Skeletal muscle cell (primary cell): ENCODE data around the gene F2RL3.

Experiments
- DNase-seq: peaks from one replicate; pipeline ENCODE4 v3.0.0-alpha.2; 2010; ENCODE audit warnings: low read depth
- H3K4me3 ChIP-seq: 2 replicates; pipeline ENCODE4 v1.5.1; 2011; ENCODE audit warnings: low read depth, mild to moderate bottlenecking, control low read depth, low read length, moderate library complexity

Gene F2RL3

DNA sequence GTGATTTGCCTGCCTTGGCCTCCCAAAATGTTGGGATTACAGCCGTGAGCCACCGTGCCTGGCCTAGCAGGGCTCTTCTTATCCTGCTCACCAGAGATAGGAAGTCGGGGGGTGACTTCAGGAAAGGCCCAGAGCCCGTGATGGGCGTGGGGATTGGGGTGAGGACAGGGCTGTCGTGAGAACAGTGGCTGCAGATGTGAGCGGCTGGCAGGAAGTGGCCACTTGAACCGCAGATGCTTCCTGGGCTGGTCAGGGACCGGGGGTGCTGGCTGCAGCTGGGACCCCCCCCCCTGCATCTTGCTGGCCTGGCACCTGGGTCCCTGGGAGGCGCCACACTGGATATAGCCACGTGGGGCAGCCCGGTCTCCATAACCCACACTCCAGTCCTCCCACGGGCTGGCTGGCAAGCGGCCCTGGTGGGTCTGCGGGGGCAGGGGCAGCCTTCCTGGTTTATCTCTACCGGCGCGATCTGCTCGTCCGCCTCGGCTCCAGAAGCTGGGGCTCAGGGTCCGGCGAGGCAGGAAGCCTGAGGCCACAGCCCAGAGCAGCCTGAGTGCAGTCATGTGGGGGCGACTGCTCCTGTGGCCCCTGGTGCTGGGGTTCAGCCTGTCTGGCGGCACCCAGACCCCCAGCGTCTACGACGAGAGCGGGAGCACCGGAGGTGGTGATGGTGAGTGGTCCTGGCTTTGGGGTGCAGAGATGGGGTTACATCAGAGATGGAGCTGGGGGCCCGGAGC is at the start of gene F2RL3:
Gene F2RL3 (plus strand): TSS at position 371 of the 737 bp plus-strand sequence. CDS start 191 bp downstream, at position 562.
- no peak within 1 kb of the TSS for H3K4me3 ChIP-seq
- no peak for DNase-seq

DNA sequence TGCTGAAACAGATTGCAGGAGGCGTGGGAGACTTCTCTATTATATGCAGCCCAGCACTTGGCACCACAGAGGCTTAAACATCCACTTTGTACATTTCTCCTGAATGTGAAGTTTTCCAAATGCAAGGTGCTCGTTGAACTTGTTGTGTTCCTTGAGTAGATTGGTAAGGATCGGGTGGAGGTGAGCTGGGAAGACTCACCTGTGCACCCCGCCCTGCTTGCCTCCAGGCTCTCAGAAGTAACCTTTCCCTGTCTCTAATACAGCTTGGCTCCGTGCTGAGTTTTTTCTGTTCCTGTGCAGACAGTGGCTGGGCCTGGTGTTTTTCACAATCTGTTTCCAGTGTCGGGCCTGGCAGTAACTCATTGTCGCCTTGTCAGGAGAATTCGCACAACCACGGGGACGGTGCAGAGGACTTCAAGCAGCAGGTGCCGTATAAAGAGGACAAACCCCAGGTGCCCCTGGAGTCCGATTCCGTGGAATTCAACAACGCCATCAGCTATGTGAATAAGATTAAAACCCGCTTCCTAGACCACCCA is 47.3 kb upstream of the F2RL3 start:
- DNase-seq, result no peak
- H3K4me3 ChIP-seq, result no peak overlapping the region

DNA sequence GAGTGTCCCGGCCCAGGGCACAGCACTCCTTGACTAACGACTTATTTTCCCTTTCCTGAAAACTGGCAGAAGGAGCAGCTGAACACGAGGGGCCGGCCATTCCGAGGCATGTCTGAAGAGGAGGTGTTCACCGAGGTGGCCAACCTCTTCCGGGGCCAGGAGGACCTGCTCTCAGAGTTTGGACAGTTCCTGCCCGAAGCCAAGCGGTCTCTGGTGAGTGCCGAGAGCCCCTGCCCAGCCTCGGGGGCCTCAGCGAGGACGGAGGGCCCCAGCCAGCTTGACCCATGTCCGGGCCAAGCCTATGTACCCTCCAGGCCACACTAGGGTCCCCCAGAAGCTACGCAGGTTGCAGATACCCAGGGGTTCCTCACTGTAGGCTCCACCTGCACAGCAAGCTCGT is 41.9 kb upstream of the F2RL3 start:
- no peak for DNase-seq
- H3K4me3 ChIP-seq, result no peak overlapping the region

DNA sequence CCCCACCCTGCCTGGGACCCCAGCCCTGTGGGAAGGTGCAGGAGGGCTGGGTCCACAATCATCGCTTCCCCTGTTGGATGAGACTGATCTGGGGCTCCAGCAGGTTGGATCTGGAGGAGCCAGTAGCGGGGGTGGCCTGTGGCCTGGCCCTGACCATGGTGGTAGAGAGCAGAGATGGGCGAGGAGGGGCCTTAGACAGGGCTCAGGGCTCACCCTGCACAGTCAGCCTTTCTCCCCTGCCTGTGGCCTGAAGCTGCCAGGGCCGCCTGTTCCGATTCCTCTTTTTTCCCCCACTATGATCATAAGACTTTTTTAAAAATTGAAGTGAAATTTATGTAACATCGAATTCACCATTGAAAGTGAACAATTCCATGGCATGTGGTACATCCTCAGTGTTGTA is 41.4 kb upstream of the F2RL3 start:
- no peak overlapping the region for H3K4me3 ChIP-seq
- no peak for DNase-seq

- no peak for DNase-seq
- H3K4me3 ChIP-seq, result no peak overlapping the region
Observed at GRCh38 chr19:16849168-16849567, 39.6 kb upstream of the F2RL3 start.

- DNase-seq, result no peak
- H3K4me3 ChIP-seq, result no peak overlapping the region
Observed at GRCh38 chr19:16850133-16850532, 38.7 kb upstream of the F2RL3 start.

GRCh38 chr19:16851031-16851712 is 37.6 kb upstream of the F2RL3 start:
- H3K4me3 ChIP-seq, result no peak overlapping the region
- no peak for DNase-seq

GRCh38 chr19:16853066-16853465 is 35.7 kb upstream of the F2RL3 start:
- no peak overlapping the region for H3K4me3 ChIP-seq
- DNase-seq, result no peak

GRCh38 chr19:16856091-16856490 is 32.7 kb upstream of the F2RL3 start:
- DNase-seq, result no peak

DNA sequence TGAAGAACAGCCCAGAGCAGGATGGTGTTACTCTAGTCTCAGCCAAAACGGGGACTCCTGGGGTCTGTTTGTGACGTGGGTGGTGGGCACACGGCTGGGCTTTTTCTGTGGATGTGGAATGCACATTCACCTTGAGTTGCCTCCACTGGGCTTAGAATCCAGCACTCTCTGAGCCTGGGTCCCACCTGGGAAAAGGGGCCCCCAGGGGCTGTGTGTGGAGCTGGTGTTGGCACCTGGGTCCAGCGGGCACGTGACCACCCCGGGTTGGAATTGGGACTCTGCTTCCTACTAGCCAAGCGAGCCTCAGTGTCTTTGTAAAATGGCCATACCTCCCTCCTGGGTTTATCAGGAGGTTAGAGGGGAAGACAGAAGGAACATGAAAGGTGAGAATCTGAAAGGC is 29.2 kb upstream of the F2RL3 start:
- no peak overlapping the region for H3K4me3 ChIP-seq

More at GRCh38 chr19:16856091-16856490, 32.7 kb upstream of the F2RL3 start:
- no peak overlapping the region for H3K4me3 ChIP-seq

DNA sequence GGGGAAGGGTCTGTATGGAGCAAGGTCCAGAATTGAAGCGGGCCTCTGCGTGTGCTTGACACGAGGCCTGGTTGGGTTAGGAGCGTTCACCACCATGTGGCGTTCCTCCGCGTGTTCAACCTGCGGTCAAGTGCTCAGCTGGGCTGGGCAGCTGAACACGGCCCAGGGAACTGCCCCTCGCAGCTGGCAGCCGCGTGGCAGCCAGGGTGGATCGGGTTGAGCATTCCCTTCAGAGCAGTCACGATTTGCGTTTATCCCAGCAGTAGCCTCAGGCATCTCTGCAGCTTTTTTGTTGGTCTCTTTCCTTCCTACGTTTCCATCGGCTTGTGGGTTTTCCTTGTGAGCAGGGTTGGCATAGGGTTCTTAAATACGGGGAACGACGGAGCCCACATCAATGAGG is 28.7 kb upstream of the F2RL3 start:
- DNase-seq, result no peak
- H3K4me3 ChIP-seq, result no peak overlapping the region

More for the DNA sequence above, 29.2 kb upstream of the F2RL3 start:
- no peak for DNase-seq

DNA sequence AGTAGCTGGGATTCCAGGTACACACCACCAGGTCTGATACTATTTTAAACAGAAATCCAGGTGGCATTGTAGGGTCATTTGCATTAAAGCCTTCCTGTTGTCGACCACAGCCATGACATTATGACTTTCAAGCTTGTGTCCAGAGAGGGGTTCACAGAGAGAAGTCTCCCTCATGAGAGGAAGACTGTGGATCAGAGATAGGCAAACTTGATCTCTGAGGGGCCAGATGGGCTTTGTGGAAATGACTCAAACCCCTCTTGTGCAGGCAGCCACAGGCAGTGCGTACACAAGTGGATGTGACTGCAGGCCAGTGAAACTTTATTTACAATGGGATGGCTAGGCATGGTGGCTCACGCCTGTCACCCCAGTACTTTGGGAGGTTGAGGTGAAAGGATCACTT is 27.8 kb upstream of the F2RL3 start:
- DNase-seq, result no peak
- no peak overlapping the region for H3K4me3 ChIP-seq

DNA sequence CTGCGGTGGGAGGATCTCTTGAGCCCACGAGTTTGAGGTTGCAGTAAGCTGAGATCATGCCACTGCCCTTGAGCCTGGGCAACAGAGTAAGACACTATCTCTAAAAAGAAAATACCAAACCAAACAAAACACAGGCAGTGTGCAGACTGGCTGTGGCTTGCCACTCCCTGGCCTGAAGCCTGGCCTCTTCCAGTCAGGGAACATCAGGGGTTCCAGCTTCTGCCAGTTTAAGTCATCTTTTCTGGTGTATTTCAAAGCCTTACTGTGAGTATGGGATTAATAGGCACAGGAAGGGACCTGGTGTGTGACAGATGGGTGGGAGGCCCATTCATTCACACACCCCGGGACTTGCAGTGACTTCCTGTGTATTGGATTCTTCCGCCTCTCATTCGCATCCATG is 27.0 kb upstream of the F2RL3 start:
- no peak for DNase-seq
- H3K4me3 ChIP-seq, result no peak overlapping the region

DNA sequence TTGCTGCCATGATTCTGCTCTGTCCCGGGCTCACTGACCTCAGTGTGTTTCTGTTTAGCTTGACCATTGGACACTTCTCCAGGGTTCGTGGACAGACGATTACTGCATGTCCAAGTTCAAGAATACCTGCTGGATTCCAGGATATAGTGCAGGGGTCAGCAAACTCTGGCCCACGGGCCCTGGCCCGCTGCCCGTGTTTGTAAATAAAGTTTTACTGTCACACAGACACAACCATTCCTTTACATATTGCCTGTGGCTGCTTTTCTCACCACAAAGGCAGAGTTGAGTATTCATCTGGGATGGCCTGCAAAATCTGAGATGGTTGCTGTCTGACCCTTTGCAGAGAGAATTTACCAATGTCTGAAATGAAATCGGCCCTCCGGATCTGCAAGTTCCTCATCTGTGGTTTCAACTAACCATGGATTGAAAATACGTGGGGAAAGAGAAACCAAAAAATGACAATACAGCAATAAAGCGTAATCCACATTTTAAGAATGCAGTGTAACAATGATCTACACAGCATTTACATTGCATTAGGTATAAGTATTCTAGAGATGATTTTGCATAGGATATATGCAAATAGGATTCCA is 25.9 kb upstream of the F2RL3 start:
- no peak overlapping the region for H3K4me3 ChIP-seq
- no peak for DNase-seq

DNA sequence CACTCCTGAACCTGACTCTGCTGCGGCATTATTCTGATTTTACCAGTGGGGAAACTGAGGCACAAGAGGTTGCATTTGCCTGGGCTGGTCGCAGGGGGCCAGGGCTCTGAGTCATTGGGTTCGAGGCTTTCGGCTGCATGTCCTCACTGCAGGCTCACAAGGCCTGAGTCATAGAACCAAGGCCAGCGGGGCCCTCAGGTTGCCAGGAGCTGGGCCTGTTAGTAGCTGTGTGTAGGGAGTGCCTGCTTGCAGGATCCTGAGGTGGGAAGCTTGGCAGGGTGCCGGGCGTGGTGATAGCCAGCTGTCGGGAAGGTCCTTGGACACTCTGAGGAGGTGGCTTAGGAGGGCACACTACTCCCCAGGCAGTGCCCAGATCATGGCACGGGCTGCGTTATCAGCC is 21.6 kb upstream of the F2RL3 start:
- H3K4me3 ChIP-seq, result no peak overlapping the region
- no peak for DNase-seq

- DNase-seq, result no peak
- no peak overlapping the region for H3K4me3 ChIP-seq
Observed at GRCh38 chr19:16868423-16869130, 20.2 kb upstream of the F2RL3 start.

DNA sequence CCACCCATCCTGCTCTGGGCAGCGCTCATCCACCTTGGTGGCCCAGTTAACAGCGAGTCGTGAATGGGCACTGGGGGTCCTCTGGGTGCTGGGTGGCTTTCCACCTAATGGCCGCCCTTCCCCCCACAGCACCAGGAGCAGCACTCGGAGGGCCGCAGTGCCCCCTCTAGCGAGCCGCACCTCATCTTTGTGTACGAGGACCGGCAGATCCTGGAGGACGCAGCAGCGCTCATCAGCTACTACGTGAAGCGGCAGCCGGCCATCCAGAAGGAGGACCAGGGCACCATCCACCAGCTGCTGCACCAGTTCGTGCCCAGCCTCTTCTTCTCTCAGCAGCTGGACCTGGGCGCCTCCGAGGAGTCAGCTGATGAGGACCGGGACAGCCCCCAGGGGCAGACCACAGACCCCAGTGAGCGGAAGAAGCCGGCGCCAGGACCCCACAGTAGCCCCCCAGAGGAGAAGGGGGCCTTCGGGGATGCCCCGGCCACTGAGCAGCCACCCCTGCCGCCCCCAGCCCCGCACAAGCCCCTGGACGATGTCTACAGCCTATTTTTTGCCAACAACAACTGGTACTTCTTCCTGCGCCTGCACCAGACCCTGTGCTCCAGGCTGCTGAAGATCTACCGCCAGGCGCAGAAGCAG is 19.3 kb upstream of the F2RL3 start:
- DNase-seq, result no peak
- no peak overlapping the region for H3K4me3 ChIP-seq

DNA sequence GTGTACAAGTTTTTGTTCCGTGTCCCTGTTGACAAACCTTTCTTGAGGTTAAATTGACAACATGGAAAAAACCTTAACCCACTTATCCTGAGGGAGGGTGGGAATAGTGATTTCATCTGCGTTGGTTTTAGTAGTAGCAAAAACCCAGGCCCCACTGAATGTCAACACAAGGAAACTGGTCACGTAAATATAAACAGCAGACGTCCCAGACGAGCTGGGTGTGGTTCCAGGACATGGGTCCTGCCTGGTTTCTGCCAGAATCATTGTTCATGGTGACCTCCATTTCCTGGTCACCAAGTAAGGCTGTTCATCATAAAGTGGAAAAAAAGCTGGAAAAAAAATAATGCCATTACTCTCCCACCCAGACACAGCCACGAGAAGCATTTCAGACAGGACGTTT is 16.9 kb upstream of the F2RL3 start:
- no peak overlapping the region for H3K4me3 ChIP-seq
- no peak for DNase-seq

DNA sequence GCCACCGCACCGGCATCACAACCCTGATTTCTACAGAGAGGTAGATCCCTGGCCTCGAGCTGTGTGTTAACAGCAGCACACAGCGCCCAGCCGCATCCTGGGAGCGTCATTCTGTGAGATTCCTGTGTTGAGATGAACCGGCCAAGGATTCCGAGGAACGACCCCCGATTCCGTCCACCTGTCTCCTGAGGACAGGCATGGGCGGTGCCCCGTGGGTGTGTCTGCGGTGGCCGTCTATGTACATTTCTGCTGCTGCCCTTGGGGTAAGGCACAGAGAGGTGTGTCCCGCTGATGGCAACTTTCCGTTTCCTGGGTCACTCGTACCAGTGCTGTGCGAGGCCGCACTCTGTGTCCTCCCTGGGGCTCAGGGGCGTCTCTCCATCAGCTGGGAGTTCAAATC is 16.1 kb upstream of the F2RL3 start:
- DNase-seq, result no peak
- H3K4me3 ChIP-seq, result no peak overlapping the region
